GM12878 (cell line): ENCODE results near the gene MICALL2. TPM values are rescaled to one million over a fixed set of nuclear protein-coding genes. Genes with fewer than 3 reads are reported as not detected.
A peak's percentile ranks its signal among the peaks of the same experiment; 100 is the strongest.

Experiments
- ATAC-seq: fragments of 200-7000 bp; cut with Tn5 transposase; 3 replicates; pipeline ENCODE4 v1.9.1; 2020; ENCODE audit warnings: mild to moderate bottlenecking, moderate library complexity
- BruUV-seq: library from RNA; stranded (reverse); fragments of 400-500 nt; replicated peaks from 2 replicates; lab custom pipeline; 2021; lab: Mats Ljungman, UMichigan
- CTCF ChIA-PET: fragments of 300-600 bp; sonication (Branson Sonifier 250); formaldehyde crosslinking; extraction: SDS; loops from one replicate; lab custom pipeline; 2021; ENCODE audit warnings: inconsistent platforms; lab: Yijun Ruan, JAX
- POLR2A ChIA-PET: fragments of 350-600 bp; formaldehyde crosslinking; extraction: SDS; loops from one replicate; lab custom pipeline; 2021; ENCODE audit warnings: inconsistent platforms; lab: Charles Lee
- RAD21 ChIA-PET: fragments of 300-600 bp; sonication (Branson Sonifier 250); formaldehyde crosslinking; loops from one replicate; lab custom pipeline; 2023; ENCODE audit warnings: antibody characterized with exemption; ENCODE audit not compliant: unreplicated experiment; lab: Charles Lee
- SMC1A ChIA-PET: fragments of 300-600 bp; sonication (Branson Sonifier 250); formaldehyde crosslinking; loops from one replicate; lab custom pipeline; 2023; ENCODE audit not compliant: unreplicated experiment, uncharacterized antibody; lab: Charles Lee
- DNase-seq: peaks from one replicate; pipeline ENCODE4 v3.0.0-alpha.2; 2011; ENCODE audit warnings: low read depth, low spot score
- FAIRE-seq: peaks from 3 replicates; lab custom pipeline; 2011; peaks lifted over from hg19 to GRCh38; lab: Jason Lieb, UNC
- H2AFZ ChIP-seq: 2 replicates; pipeline ENCODE4 v1.6.0; 2011; ENCODE audit warnings: low read depth, low read length, control low read depth; ENCODE audit not compliant: control insufficient read depth
- H3K27ac ChIP-seq: 2 replicates; pipeline ENCODE4 v1.5.1; 2011; ENCODE audit warnings: control low read depth; ENCODE audit not compliant: control insufficient read depth, insufficient read depth
- H3K27me3 ChIP-seq, 2 experiments: replicated peaks in 1 of 2; 2 replicates each; pipeline versions ENCODE4 v1.6.0 to v1.6.1; 2011; ENCODE audit warnings: low read length in 1 of 2; ENCODE audit not compliant: control insufficient read depth in 2 of 2, insufficient read depth in 2 of 2
- H3K36me3 ChIP-seq, 2 experiments: 2 replicates each; pipeline ENCODE4 v1.5.1; 2011; ENCODE audit warnings: low read length in 1 of 2; ENCODE audit not compliant: control insufficient read depth in 2 of 2, insufficient read depth in 2 of 2
- H3K4me1 ChIP-seq: 2 replicates; pipeline ENCODE4 v1.6.1; 2011; ENCODE audit warnings: mild to moderate bottlenecking, low read length, moderate library complexity, mixed read lengths; ENCODE audit not compliant: control insufficient read depth, insufficient read depth
- H3K4me2 ChIP-seq: 2 replicates; pipeline ENCODE4 v1.6.0; 2011; ENCODE audit warnings: control low read depth; ENCODE audit not compliant: control insufficient read depth, insufficient read depth
- H3K4me3 ChIP-seq: fragments of 200-600 bp; sonication (generic); 2 replicates; pipeline ENCODE4 v1.5.1; 2016
- H3K79me2 ChIP-seq: 2 replicates; pipeline ENCODE4 v1.6.0; 2011; ENCODE audit warnings: low read length; ENCODE audit not compliant: control insufficient read depth, insufficient read depth
- H3K9ac ChIP-seq: 2 replicates; pipeline ENCODE4 v1.8.0; 2011; ENCODE audit warnings: low read length, control low read depth, mixed read lengths; ENCODE audit not compliant: control insufficient read depth, insufficient read depth
- H3K9me3 ChIP-seq: replicated peaks from 3 replicates; pipeline ENCODE4 v1.5.1; 2011; ENCODE audit warnings: mild to moderate bottlenecking, low read length; ENCODE audit not compliant: control insufficient read depth, insufficient read depth
- H4K20me1 ChIP-seq: 2 replicates; pipeline ENCODE4 v1.6.0; 2011; ENCODE audit not compliant: control insufficient read depth, insufficient read depth
- EED ChIP-seq: sonication (generic); IDR thresholded peaks from 2 replicates; pipeline ENCODE4 v1.6.1; 2016; ENCODE audit warnings: antibody characterized with exemption, low read depth
- EGR1 ChIP-seq, 2 experiments: IDR thresholded peaks; 1 replicate in 1 of 2; 2 replicates in 1 of 2; pipeline ENCODE4 v1.6.1; 2011 to 2012; ENCODE audit warnings: low read depth in 2 of 2, low read length in 2 of 2, borderline replicate concordance in 1 of 2, mild to moderate bottlenecking in 1 of 2, moderate library complexity in 1 of 2
- HDAC6 ChIP-seq: fragments of 200-600 bp; sonication (generic); IDR thresholded peaks from one replicate; pipeline ENCODE4 v1.8.0; 2017; ENCODE audit warnings: antibody characterized with exemption; ENCODE audit not compliant: unreplicated experiment
- IKZF1 ChIP-seq: fragments of 450-650 bp; conservative IDR thresholded peaks from 2 replicates; pipeline ENCODE4 v1.6.1; 2017; ENCODE audit warnings: antibody characterized with exemption, mild to moderate bottlenecking
- IKZF2 ChIP-seq, 2 experiments: fragments of 450-650 bp; IDR thresholded peaks; 2 replicates each; pipeline ENCODE4 v1.6.1; 2017; ENCODE audit warnings: mild to moderate bottlenecking in 2 of 2, moderate library complexity in 2 of 2
- SPI1 ChIP-seq: IDR thresholded peaks from 2 replicates; pipeline ENCODE4 v1.6.1; 2011; ENCODE audit warnings: low read depth, mild to moderate bottlenecking, low read length, moderate library complexity, borderline replicate concordance; ENCODE audit not compliant: insufficient read depth
- TBL1XR1 ChIP-seq: IDR thresholded peaks from 2 replicates; pipeline ENCODE4 v1.6.1; 2012; ENCODE audit warnings: low read depth, low read length, improper control_type of control experiment
- WGBS: methylation state at CpG from one replicate; pipeline ENCODE4 v1.1.6; 2016; ENCODE audit warnings: low lambda C conversion rate; ENCODE audit not compliant: insufficient replicate concordance, insufficient coverage; ENCODE audit errors: missing lambda C conversion rate; 5-methylcytosine and 5-hydroxymethylcytosine counted together
- in situ Hi-C: fragments of 300-500 bp; cut with MboI; formaldehyde crosslinking; loops from 9 replicates; pipeline ENCODE4 v1.14.3; 2018; ENCODE audit warnings: mixed read lengths
- intact Hi-C: fragments of 100-400 bp; cut with micrococcal nuclease; formaldehyde crosslinking; loops from one replicate; pipeline ENCODE4 v1.14.2; 2022; ENCODE audit not compliant: unreplicated experiment
- polyA plus RNA-seq, 11 experiments: library from polyadenylated mRNA; depleted of rRNA in 4 of 11; unstranded in 6 of 11; stranded (reverse) in 5 of 11; fragments of >200 nt; fragmentation: Nextera tagmentation in 4 of 11; fragmentation: Illumina TruSeq in 1 of 11; extraction: Ambion mirVana in 4 of 11; extraction: Trizol in 1 of 11; gene quantifications; 1 replicate in 1 of 11; 2 replicates in 10 of 11; pipeline versions ENCODE4 v1.2.1 to v1.2.3, GENCODE V29; 2011 to 2016; ENCODE audit warnings: inconsistent platforms in 2 of 11, missing spikeins in 2 of 11, low read depth in 1 of 11
- total RNA-seq, 4 experiments: library from RNA; depleted of rRNA in 3 of 4; stranded (reverse); fragments of >200 nt in 3 of 4; fragmentation: Illumina TruSeq in 1 of 4; extraction: Trizol in 1 of 4; gene quantifications; 2 replicates each; pipeline versions ENCODE4 v1.2.1 to v1.2.3, GENCODE V29; 2013 to 2021
- TF ChIP-seq, protein P1 (sequence below): fragments of 450-650 bp; IDR thresholded peaks from 2 replicates; pipeline ENCODE4 v1.6.1; 2017; ENCODE audit warnings: borderline replicate concordance
- TF ChIP-seq, protein P2 (sequence below): fragments of 450-650 bp; conservative IDR thresholded peaks from 2 replicates; pipeline ENCODE4 v1.6.1; 2017; ENCODE audit warnings: mild to moderate bottlenecking, moderate library complexity
- TF ChIP-seq, protein P3 (sequence below): IDR thresholded peaks from 2 replicates; pipeline ENCODE4 v1.6.1; 2011; ENCODE audit warnings: low read depth, low read length, improper control_type of control experiment, borderline replicate concordance
- TF ChIP-seq, protein P4 (sequence below): IDR thresholded peaks from 2 replicates; pipeline ENCODE4 v1.6.1; 2011; ENCODE audit warnings: borderline replicate concordance, low read depth, mild to moderate bottlenecking, moderate library complexity, mixed read lengths, low read length; ENCODE audit not compliant: insufficient read depth; ENCODE audit errors: extremely low read length
- TF ChIP-seq, protein P5 (sequence below): fragments of 450-650 bp; IDR thresholded peaks from 2 replicates; pipeline ENCODE4 v1.6.1; 2017; ENCODE audit warnings: low read depth, mild to moderate bottlenecking, moderate library complexity

MICALL2 gene
- total and polyA plus RNA-seq, 10 of the 15 experiments (the other 5 are each of a cell fraction or from before 2014, with no cell fraction given) = 0.04 to 1.7 (median 0.83) TPM; not detected in 3

DNA sequence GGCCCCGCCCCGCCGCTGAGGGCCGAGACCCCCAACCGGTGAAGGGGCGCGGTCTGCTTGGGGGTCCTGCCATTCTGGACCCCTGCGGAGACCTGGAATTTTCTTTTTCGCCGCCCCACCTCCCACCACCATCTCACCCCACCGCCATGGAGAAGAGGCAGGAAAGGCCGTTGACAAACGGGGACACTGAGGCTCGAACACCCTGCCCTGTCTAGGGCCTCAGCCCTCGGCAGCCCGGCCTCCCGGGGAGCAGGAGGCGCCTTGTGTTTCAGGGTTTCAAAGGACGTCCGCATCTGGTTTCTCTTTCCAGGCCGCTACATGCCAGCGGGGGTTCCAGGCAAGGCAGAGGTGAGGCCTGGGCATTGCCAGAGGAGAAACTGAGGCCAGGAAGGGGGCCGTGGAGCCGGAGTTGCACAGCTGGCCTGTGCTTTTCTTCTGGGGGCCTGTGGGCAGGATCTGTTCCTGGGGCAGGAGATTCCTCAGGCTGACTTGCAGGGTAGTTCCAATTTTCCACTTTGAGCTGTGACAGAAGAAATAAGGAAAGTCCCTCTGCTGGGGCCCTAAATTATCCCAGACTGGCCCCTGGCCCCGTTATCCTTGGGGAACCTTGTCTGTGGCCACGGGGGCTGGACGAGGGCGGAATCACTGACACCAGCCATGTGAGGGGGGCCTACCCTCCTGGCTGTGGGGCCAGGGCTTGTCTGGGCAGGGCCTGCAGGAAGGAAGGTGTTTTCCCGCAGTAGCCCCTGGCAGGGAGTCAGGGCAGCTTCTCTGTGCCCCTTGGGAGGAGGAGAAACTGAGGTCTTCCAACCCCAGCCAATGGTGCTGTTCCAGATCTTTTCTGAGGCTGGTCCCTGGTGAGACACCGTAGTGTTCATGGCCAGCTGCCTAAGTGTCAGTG, 900 bp upstream of the MICALL2 start:
- Histone ChIP-seq H3K27ac (peak overlapping the region; percentile 39; the same call in 1 of the 2 replicates), H3K79me2 (no peaks in the 10 kb centered on the region), H3K4me2 (peak overlapping the region; percentile 72), H3K36me3 (no peaks in the 10 kb centered on the region), H3K9me3 (no peaks in the 10 kb centered on the region), H3K4me1 (peaks cover 17% of the 10 kb centered on the region), H3K27me3 (no peaks in the 10 kb centered on the region; a peak in 1 of 4 replicates), H3K4me3 (peak overlapping the region; percentile 62), H2AFZ (peak overlapping the region; percentile 54), H4K20me1 (no peaks in the 10 kb centered on the region), H3K9ac (peak overlapping the region; percentile 64)
- ATAC-seq (peak; percentile 2; the same call in 2 of the 3 replicates), DNase-seq (no peak), FAIRE-seq (no peak)
- intact Hi-C loops = no loop called here
- CTCF ChIA-PET = interaction anchor here (0.8 kb wide), 1 partner anchor 48 kb away, joined by 3 read pairs; no protein-coding TSS in a partner anchor
- SMC1A ChIA-PET = interaction anchor here (0.6 kb wide), 1 partner anchor 945 kb away, joined by 3 read pairs; no protein-coding TSS in a partner anchor
- in situ Hi-C loops = no loop called here
- 13% methylated on average over 25 of the region's 30 CpGs for WGBS
- no TSS peak for BruUV-seq
- POLR2A ChIA-PET = no interaction called here
- RAD21 ChIA-PET = interaction anchor here (0.5 to 0.7 kb wide), 3 partner anchors 101 to 1171 kb away, joined by 3 to 4 read pairs (median 3); no protein-coding TSS in a partner anchor
- peak; percentile 35; the same call in 1 of the 2 replicates for TF ChIP-seq EED
- 0 out of 4 replicates have a peak, but pooled peaks of 1 of the 2 experiments have one; percentile 7 for TF ChIP-seq IKZF2 (IDR thresholded peaks at IDR 0.05)
- TF ChIP-seq, protein P1, sequence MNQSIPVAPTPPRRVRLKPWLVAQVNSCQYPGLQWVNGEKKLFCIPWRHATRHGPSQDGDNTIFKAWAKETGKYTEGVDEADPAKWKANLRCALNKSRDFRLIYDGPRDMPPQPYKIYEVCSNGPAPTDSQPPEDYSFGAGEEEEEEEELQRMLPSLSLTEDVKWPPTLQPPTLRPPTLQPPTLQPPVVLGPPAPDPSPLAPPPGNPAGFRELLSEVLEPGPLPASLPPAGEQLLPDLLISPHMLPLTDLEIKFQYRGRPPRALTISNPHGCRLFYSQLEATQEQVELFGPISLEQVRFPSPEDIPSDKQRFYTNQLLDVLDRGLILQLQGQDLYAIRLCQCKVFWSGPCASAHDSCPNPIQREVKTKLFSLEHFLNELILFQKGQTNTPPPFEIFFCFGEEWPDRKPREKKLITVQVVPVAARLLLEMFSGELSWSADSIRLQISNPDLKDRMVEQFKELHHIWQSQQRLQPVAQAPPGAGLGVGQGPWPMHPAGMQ = no peak
- TF ChIP-seq, protein P2, sequence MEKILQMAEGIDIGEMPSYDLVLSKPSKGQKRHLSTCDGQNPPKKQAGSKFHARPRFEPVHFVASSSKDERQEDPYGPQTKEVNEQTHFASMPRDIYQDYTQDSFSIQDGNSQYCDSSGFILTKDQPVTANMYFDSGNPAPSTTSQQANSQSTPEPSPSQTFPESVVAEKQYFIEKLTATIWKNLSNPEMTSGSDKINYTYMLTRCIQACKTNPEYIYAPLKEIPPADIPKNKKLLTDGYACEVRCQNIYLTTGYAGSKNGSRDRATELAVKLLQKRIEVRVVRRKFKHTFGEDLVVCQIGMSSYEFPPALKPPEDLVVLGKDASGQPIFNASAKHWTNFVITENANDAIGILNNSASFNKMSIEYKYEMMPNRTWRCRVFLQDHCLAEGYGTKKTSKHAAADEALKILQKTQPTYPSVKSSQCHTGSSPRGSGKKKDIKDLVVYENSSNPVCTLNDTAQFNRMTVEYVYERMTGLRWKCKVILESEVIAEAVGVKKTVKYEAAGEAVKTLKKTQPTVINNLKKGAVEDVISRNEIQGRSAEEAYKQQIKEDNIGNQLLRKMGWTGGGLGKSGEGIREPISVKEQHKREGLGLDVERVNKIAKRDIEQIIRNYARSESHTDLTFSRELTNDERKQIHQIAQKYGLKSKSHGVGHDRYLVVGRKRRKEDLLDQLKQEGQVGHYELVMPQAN = no peak
- peak; percentile 35 for TF ChIP-seq IKZF1
- TF ChIP-seq, protein P3, sequence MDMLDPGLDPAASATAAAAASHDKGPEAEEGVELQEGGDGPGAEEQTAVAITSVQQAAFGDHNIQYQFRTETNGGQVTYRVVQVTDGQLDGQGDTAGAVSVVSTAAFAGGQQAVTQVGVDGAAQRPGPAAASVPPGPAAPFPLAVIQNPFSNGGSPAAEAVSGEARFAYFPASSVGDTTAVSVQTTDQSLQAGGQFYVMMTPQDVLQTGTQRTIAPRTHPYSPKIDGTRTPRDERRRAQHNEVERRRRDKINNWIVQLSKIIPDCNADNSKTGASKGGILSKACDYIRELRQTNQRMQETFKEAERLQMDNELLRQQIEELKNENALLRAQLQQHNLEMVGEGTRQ = no peak
- TF ChIP-seq HDAC6 = no peak
- TF ChIP-seq, protein P4, sequence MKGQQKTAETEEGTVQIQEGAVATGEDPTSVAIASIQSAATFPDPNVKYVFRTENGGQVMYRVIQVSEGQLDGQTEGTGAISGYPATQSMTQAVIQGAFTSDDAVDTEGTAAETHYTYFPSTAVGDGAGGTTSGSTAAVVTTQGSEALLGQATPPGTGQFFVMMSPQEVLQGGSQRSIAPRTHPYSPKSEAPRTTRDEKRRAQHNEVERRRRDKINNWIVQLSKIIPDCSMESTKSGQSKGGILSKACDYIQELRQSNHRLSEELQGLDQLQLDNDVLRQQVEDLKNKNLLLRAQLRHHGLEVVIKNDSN = no peak
- no peak for TF ChIP-seq SPI1
- TF ChIP-seq, protein P5, sequence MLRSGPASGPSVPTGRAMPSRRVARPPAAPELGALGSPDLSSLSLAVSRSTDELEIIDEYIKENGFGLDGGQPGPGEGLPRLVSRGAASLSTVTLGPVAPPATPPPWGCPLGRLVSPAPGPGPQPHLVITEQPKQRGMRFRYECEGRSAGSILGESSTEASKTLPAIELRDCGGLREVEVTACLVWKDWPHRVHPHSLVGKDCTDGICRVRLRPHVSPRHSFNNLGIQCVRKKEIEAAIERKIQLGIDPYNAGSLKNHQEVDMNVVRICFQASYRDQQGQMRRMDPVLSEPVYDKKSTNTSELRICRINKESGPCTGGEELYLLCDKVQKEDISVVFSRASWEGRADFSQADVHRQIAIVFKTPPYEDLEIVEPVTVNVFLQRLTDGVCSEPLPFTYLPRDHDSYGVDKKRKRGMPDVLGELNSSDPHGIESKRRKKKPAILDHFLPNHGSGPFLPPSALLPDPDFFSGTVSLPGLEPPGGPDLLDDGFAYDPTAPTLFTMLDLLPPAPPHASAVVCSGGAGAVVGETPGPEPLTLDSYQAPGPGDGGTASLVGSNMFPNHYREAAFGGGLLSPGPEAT = no peak
- no peak for TF ChIP-seq EGR1 (IDR thresholded peaks at IDR 0.05; ENCODE audit: borderline replicate concordance in 1 of 2, low read depth in 2 of 2, low read length in 2 of 2)
- no peak for TF ChIP-seq TBL1XR1
